Rectal smooth muscle tissue (tissue), 1 donor: Measurements from ENCODE around the gene CCDC148.

Source experiments
- H3K27ac ChIP-seq: one replicate; pipeline ENCODE4 v1.7.0; 2013; ENCODE audit warnings: low read depth, low read length, inconsistent platforms
- H3K27me3 ChIP-seq: one replicate; pipeline ENCODE4 v1.7.0; 2013; ENCODE audit warnings: low read length; ENCODE audit not compliant: control insufficient read depth, insufficient read depth
- H3K36me3 ChIP-seq: one replicate; pipeline ENCODE4 v1.7.0; 2013; ENCODE audit warnings: low read length; ENCODE audit not compliant: control insufficient read depth, insufficient read depth
- H3K4me1 ChIP-seq: one replicate; pipeline ENCODE4 v1.7.0; 2013; ENCODE audit warnings: low read length; ENCODE audit not compliant: control insufficient read depth, insufficient read depth
- H3K4me3 ChIP-seq: one replicate; pipeline ENCODE4 v1.7.0; 2013; ENCODE audit warnings: low read length
- H3K9ac ChIP-seq: one replicate; pipeline ENCODE4 v1.7.0; 2013; ENCODE audit warnings: low read length

CCDC148 gene

DNA sequence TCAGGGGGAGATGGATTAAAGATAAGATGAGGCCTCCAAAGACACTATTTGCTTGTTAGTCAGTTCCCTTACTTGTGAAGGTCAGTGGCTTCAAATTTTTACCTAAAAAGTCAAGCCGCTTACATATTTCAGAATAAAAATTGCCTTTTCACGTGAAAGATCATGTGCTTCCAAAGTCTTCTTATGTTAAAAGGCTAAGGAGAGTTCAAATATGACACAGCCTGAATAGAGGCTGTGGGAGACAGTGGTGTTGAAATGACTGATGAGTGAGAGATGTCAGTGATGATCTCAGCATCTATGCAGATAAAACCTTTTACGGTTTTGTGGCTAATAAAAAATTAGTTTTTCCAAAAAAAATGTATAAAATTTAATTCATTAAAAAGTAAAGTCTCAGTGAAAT lies 314.4 kb downstream of the CCDC148 start:
- Histone ChIP-seq H3K4me1 (no peaks in the 10 kb centered on the region), H3K9ac (no peak overlapping the region), H3K4me3 (no peak overlapping the region), H3K27ac (no peak overlapping the region), H3K36me3 (no peaks in the 10 kb centered on the region), H3K27me3 (no peaks in the 10 kb centered on the region)

- Histone ChIP-seq H3K4me3 (no peak overlapping the region), H3K36me3 (no peaks in the 10 kb centered on the region), H3K27me3 (no peaks in the 10 kb centered on the region)
These were observed 316.4 kb downstream of the CCDC148 start for GRCh38 chr2:158140201-158140600.

DNA sequence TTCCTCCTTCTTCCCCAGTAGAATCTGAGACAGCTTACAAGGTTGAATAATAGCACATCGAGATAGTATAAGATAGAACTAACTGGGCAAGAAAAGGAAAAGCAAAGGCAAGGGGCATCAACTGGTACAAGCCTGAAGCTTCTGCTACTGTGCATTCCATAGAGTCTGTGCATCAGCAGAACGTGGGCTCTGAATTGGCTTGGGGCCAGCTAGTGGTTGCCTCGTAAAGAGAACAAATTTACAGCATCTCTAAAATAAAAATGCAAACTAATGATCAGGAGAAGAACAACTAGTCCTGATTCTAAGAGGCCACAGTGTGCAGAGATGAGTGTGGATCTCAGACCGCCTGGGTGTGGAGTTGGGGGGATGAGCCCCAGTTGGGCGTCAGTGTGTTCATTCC lies 318.3 kb downstream of the CCDC148 start:
- H3K4me1 ChIP-seq, result no peaks in the 10 kb centered on the region
- H3K36me3 ChIP-seq, result no peaks in the 10 kb centered on the region
- H3K4me3 ChIP-seq, result no peak overlapping the region
- H3K27ac ChIP-seq, result no peak overlapping the region
- no peak overlapping the region for H3K9ac ChIP-seq
- no peaks in the 10 kb centered on the region for H3K27me3 ChIP-seq

More at GRCh38 chr2:158140201-158140600, 316.4 kb downstream of the CCDC148 start:
- no peaks in the 10 kb centered on the region for H3K4me1 ChIP-seq
- H3K9ac ChIP-seq, result no peak overlapping the region
- no peak overlapping the region for H3K27ac ChIP-seq

DNA sequence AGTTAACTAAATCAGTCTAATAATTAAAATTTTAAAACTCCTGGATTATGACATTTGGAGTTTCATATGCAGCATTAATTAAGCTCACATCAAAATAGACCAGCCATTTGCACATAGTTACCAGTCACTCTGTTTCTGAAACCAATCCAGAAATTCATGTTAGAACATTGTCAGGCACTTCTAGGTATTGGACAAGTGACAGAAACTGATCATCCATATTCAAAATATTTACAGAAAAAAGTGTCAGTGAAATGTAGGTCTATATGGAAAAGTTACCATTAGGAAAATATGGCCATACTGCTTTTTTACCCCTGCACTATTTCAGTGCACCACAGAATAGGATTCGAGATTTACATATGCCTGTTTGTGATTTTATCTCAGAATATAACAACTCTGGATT lies 321.5 kb downstream of the CCDC148 start:
- no peaks in the 10 kb centered on the region for H3K36me3 ChIP-seq

DNA sequence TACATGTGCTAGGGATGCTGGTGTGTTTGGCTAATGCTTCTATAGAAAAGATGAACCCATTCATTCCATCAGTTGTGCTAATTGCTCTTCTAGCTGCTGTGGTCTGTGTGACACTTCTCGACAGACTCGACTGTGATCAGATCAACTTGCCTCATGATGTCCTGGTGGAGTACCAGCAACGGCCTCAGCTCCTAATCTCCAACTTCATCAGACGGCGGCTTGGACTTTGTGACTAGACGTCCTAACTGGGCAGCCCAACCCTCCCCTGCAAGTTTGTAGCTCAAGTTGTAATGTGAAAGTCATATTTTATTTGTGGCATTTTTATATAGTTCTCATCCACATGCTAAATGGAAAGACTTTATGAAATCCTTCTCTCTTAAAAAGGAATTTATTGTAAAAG lies 321.9 kb downstream of the CCDC148 start:
- Histone ChIP-seq H3K9ac (no peak overlapping the region), H3K4me1 (no peaks in the 10 kb centered on the region), H3K27ac (no peak overlapping the region), H3K4me3 (no peak overlapping the region), H3K36me3 (no peaks in the 10 kb centered on the region), H3K27me3 (no peaks in the 10 kb centered on the region)

More for the DNA sequence above, 321.5 kb downstream of the CCDC148 start:
- H3K27me3 ChIP-seq, result no peaks in the 10 kb centered on the region
- H3K27ac ChIP-seq, result no peak overlapping the region
- no peak overlapping the region for H3K4me3 ChIP-seq
- H3K9ac ChIP-seq, result no peak overlapping the region
- H3K4me1 ChIP-seq, result no peaks in the 10 kb centered on the region

DNA sequence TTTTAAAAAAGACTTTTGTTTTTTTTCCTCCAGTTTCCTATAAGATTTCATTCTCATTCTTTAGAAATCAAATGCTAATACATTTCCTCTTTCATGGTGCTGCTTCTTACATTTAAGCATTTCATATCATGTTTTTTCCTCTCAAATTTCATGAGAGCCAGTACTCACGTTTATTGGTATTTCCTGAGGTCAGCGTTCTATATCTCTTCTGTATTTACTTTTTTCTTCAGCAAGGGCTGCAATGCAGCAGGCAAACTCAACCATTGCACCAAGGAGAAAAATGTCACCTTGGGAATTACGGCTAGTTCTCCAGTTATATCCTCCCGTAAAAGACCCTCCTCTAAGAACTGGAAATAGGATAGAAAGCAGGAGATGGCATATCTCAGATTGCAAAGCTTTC lies 322.5 kb downstream of the CCDC148 start:
- H3K36me3 ChIP-seq, result no peaks in the 10 kb centered on the region
- no peaks in the 10 kb centered on the region for H3K4me1 ChIP-seq
- H3K27me3 ChIP-seq, result no peaks in the 10 kb centered on the region
- H3K9ac ChIP-seq, result no peak overlapping the region
- H3K4me3 ChIP-seq, result no peak overlapping the region
- no peak overlapping the region for H3K27ac ChIP-seq

DNA sequence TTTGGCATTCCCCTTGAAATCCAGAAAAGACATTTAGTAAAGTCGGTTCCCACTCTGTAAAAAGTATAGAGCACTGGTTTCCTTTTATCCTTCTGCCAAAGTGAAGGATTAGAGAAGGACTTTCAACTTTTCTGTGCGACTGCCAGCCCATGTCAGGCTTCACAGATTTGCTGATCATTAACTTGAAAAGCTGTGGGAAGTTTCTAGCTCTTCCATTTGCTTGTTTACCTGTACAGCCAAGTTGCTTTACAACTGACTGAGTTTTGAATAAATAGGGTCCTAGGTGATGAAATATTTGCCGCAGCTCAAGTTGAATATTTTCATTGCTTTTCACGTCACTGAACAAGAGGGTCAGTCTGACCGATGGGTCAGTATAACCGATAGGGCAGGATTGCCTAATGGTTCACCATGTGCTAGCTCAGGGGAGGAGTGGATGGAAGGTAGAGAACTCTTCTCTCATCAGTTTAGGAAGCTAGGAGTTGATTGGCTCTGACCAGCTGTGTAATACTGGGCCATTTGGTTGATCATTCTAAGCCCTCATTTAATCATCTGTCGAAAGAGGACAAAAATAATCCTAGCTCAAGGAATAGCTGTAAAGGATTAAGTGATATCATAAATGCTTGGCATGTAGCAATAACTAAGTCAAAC lies 324.5 kb downstream of the CCDC148 start:
- Histone ChIP-seq H3K36me3 (no peaks in the 10 kb centered on the region), H3K9ac (no peak overlapping the region), H3K4me3 (no peak overlapping the region), H3K27ac (no peak overlapping the region), H3K4me1 (no peaks in the 10 kb centered on the region), H3K27me3 (no peaks in the 10 kb centered on the region)

DNA sequence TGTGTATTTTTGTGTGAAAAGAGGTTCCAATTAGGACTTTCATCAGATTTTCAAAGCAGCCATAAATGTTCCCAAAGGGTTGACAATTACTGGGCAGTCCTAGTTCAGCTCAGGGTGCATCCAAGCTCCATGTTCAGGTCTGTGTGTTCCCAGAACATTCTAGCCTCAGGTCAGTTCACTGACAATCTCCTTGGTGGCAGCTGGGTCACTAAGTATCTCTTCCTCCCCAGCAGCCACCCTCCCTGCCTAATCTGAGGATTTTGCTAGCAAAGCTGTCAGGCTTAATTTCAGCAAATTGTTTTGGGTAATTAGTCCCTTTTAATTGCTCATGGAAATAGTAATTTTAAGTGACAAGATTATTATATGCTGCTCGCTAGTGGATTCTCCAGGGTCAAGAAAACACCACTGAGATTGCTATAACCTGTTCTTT lies 325.1 kb downstream of the CCDC148 start:
- H3K27me3 ChIP-seq, result no peaks in the 10 kb centered on the region
- no peak overlapping the region for H3K27ac ChIP-seq
- no peak overlapping the region for H3K4me3 ChIP-seq
- H3K9ac ChIP-seq, result no peak overlapping the region
- H3K4me1 ChIP-seq, result no peaks in the 10 kb centered on the region
- no peaks in the 10 kb centered on the region for H3K36me3 ChIP-seq

DNA sequence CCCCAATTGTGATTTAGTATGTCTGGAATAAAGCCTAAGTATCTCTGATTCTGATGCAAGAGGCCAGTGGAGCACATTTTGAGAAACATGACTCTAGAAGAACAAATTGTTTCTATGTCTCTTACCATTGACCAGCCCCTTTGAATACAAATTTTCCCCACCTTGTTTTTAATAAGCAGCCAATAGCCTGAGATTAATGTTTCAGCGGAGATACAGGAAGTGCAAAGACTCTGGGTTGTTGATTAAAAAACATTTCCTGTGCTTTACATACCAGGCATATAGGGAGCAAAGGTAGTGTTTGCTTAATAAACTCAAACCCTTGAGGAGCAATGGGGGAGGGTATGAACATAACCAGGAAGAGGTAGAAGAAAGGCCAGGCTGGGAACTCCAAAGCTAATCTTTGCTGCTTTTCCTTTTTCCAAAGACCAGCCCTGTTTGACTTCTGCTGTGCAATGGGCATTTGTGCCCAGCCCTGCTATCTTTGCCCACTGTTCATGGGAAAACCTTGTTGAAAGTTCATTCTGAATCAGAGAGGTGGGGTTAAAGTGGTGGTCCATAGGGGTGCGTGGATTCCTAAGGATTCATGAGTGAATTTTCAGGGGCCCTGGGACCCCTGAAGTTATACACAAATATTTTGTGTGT lies 325.6 kb downstream of the CCDC148 start:
- Histone ChIP-seq H3K4me3 (no peak overlapping the region), H3K27ac (no peak overlapping the region), H3K4me1 (no peaks in the 10 kb centered on the region), H3K27me3 (no peaks in the 10 kb centered on the region), H3K36me3 (no peaks in the 10 kb centered on the region), H3K9ac (no peak overlapping the region)

DNA sequence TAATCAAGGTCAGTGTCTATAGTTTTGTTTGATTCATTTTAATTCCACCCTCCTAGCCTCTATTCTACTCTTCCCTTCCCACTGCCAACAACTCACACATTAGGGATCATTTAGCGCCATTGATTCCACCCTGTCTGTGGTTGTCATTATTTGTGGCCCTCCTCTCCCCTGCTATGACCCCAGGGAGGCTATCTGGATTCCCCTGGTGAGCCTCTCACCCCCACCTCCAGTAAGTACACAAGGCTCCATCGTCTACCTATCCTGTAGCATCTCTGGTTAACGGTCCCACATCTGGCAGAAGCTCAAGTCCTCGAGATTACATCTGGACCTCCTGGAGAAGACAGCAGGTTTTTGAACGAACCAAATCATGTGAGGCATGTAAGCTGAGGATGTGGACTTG lies 327.5 kb downstream of the CCDC148 start:
- no peak overlapping the region for H3K4me3 ChIP-seq
- no peak overlapping the region for H3K27ac ChIP-seq
- no peaks in the 10 kb centered on the region for H3K4me1 ChIP-seq
- no peak overlapping the region for H3K9ac ChIP-seq
- no peaks in the 10 kb centered on the region for H3K36me3 ChIP-seq
- no peaks in the 10 kb centered on the region for H3K27me3 ChIP-seq

DNA sequence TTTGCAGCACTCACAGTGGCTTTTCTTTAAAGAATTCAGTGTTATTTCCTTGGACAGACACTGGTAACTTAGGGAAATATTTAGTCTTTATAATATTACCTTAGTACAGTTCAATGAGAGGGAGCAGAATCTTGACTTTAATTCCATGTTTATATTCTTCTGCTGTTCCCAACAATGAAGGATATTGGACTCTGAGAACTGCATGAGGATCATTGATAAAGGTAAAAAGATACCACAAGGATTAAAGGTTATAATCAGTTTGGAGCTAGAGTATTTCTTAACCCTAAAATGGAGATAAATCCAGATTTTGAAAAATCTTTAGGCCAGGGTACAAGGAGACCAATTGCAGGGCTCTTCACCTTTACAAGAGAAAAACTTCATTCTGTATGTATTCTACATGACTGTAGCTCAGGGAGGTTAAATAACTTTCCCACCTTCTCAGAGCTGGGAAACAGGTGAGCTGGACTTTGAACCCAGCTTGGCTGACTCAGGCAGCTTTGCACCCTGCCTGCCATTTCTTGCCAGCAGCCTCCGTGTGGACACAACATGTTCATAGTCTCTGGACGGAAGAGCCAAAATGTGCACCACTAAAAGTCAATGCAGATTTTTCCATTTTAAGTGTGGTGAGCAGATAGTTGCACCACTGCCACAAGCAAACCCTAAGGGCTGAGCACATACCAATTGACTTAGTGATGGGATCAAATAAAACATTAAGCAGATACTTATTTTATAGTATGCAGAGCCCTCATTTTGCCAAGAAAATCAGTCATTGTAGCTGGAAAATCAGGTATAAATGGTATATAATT lies 328.2 kb downstream of the CCDC148 start:
- Histone ChIP-seq H3K36me3 (no peaks in the 10 kb centered on the region), H3K27me3 (no peaks in the 10 kb centered on the region), H3K4me1 (no peaks in the 10 kb centered on the region), H3K27ac (no peak overlapping the region), H3K4me3 (no peak overlapping the region), H3K9ac (no peak overlapping the region)

DNA sequence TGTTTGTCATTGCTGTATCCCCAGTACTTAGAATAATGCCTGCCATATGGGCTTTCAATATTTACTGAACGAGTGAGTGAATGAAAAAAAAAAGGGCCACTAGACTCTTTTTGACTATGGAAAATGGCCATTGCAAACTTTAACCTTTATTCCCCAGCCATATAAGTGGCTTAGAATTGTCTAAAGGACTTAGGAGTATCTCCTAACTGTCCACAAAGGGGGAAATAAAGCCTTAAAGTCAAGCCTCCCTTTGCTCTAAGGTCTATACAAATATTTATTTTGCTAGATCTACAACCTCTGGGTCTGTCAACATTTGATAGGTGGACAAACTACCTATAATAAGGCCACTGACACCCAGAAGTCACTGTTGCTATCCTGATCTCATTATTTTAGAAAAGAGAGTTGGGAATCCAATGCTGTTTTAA lies 329.2 kb downstream of the CCDC148 start:
- no peak overlapping the region for H3K4me3 ChIP-seq
- H3K36me3 ChIP-seq, result no peaks in the 10 kb centered on the region
- no peak overlapping the region for H3K27ac ChIP-seq
- H3K4me1 ChIP-seq, result no peaks in the 10 kb centered on the region
- no peak overlapping the region for H3K9ac ChIP-seq
- H3K27me3 ChIP-seq, result no peaks in the 10 kb centered on the region
